Ovary (tissue), 3 donors: Measurements from ENCODE around the gene GRM8.

Experiments
- CTCF ChIP-seq, 3 donors: fragments of 450-650 bp in 2 of 3; fragments of 200-600 bp in 1 of 3; IDR thresholded peaks; one replicate each; pipeline versions ENCODE4 v1.5.1 to v1.8.0; 2016 to 2022; ENCODE audit warnings: antibody characterized with exemption in 3 of 3, mild to moderate bottlenecking in 1 of 3
- POLR2A ChIP-seq: fragments of 450-650 bp; IDR thresholded peaks from one replicate; pipeline ENCODE4 v1.6.1; 2017; ENCODE audit warnings: antibody characterized with exemption, mild to moderate bottlenecking, moderate library complexity
- donor health status: DM: no; HTN: no; CAD: no.

- TF ChIP-seq CTCF (IDR thresholded peaks at IDR 0.05) (no peak), POLR2A (no peak)
Measured at GRCh38 chr7:127034186-127034806, 218.4 kb downstream of the GRM8 start.
